BLaER1 treated with 17β-estradiol and CSF1 and Interleukin-3, amounts not matched to agents 10 nM and 100 nM (cell line): ENCODE data around the gene CDC42EP2.

ENCODE experiments used
- H3K27ac ChIP-seq, 11 experiments: shearing (Covaris generic); formaldehyde crosslinking; 2 replicates each; pipeline ENCODE4 v1.8.1; 2022
- H3K27me3 ChIP-seq, 11 experiments: shearing (Covaris generic); formaldehyde crosslinking; 2 replicates each; pipeline ENCODE4 v1.8.1; 2022
- H3K36me3 ChIP-seq, 11 experiments: shearing (Covaris generic); formaldehyde crosslinking; 2 replicates each; pipeline ENCODE4 v1.8.1; 2022
- H3K4me1 ChIP-seq, 10 experiments: shearing (Covaris generic); formaldehyde crosslinking; 2 replicates each; pipeline ENCODE4 v1.8.1; 2022
- H3K4me2 ChIP-seq, 11 experiments: shearing (Covaris generic); formaldehyde crosslinking; 2 replicates each; pipeline ENCODE4 v1.8.1; 2022
- H3K4me3 ChIP-seq, 10 experiments: shearing (Covaris generic); formaldehyde crosslinking; 2 replicates each; pipeline ENCODE4 v1.8.1; 2022
- H3K9ac ChIP-seq, 11 experiments: shearing (Covaris generic); formaldehyde crosslinking; 2 replicates each; pipeline ENCODE4 v1.8.1; 2022
- H3K9me3 ChIP-seq, 11 experiments: shearing (Covaris generic); formaldehyde crosslinking; replicated peaks in 1 of 11; 2 replicates each; pipeline ENCODE4 v1.8.1; 2022
- H4K20me1 ChIP-seq, 11 experiments: shearing (Covaris generic); formaldehyde crosslinking; 2 replicates each; pipeline ENCODE4 v1.8.1; 2022
- Cebpa-rat ChIP-seq, 11 experiments: shearing (Covaris generic); IDR thresholded peaks; 2 replicates each; pipeline ENCODE4 v1.8.1; 2022

CDC42EP2 gene

DNA sequence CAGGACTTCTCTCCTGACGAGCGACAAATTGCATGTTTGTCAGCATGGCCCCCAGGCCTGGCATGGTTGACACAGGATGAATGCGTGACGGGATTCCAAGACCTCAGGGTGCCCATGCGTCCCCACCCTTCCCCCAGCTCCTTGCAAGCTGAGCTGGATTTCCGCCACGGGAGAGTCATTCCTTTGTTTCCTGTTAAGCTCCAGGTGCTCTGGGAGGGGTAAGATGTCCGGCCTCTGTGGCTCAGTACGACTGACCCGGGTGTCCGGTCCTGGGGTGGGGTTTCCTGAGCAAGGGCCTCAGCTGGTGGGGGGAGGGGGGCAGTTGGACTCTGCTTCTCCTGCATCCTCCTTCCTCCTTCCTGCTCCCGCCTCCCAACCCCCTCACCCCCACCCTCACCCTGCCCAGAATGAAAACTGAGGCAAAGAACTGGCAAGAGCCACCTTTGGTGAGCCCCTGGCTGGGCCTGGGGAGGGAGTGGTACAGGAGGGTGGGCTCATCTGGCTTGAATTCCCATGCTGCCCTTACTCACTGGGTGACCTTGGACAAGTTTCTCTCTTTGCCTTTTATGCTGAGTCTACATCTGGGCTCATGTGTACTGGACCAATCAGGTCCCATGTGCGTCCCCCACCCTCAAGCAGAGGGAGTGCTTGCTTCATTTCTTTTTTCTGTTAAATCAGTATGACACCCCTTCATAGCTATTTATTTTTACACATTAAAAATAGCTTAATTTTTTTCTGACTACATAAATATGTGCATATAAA is 2.5 kb downstream of the CDC42EP2 start:
- H3K9me3 ChIP-seq = no peaks in the 10 kb centered on the region
- H3K4me1 ChIP-seq = peaks cover 36 to 71% (median 65%) of the 10 kb centered on the region in 10 experiments
- peak overlapping the region; percentile 90 to 99 (median 96) for H3K4me2 ChIP-seq
- no peaks in the 10 kb centered on the region for H3K27me3 ChIP-seq
- peak overlapping the region; percentile 81 to 97 (median 87) for H3K9ac ChIP-seq
- peaks cover 54 to 75% (median 66%) of the 10 kb centered on the region in 11 experiments for H4K20me1 ChIP-seq
- peak overlapping the region in 4 of 11 experiments; percentile 2 to 94 (median 64); a peak in 4 of 22 replicates for H3K27ac ChIP-seq
- H3K4me3 ChIP-seq = peak overlapping the region in 9 of 10 experiments; percentile 80 to 99 (median 94); a peak in 18 of 20 replicates
- TF ChIP-seq Cebpa-rat (IDR thresholded peaks at IDR 0.05) = no peak
- peaks cover 18 to 60% (median 35%) of the 10 kb centered on the region in 11 experiments for H3K36me3 ChIP-seq

DNA sequence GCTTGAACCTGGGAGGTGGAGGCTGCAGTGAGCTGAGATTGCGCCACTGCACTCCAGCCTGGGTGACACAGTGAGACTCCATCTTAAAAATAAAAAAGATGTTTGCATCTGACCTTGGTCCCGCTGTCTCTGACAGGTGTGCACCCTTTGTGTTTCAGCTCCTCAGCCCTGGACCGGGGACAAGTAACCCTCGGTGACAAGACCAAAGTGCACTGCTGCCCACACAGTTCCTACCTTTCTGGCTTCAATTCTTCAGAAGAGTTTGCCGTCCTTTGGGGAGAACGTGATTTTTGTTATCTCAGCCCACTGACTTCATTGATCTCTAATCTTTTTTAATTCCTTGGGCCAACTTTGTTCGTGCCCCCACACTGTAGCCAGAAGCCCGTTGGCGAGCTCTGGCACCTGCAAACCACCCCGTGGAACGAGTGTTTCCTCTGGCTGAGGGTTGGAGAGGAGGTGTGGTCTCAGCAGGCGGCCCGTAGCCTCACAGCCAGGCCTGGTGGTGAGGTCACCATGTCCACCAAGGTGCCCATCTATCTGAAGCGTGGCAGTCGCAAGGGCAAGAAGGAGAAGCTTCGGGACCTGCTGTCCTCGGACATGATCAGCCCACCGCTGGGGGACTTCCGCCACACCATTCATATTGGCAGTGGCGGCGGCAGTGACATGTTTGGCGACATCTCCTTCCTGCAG is 5.9 kb downstream of the CDC42EP2 start:
- Histone ChIP-seq H3K27me3 (no peaks in the 10 kb centered on the region), H3K4me3 (no peak overlapping the region), H3K27ac (no peak overlapping the region), H4K20me1 (peaks cover 61 to 98% (median 87%) of the 10 kb centered on the region in 11 experiments), H3K4me1 (peaks cover 24 to 48% (median 43%) of the 10 kb centered on the region in 10 experiments), H3K36me3 (peaks cover 20 to 90% (median 53%) of the 10 kb centered on the region in 11 experiments), H3K9ac (0 out of 22 replicates have a peak overlapping the region, but pooled peaks of 2 of the 11 experiments have one; percentile 14 to 23), H3K4me2 (peak overlapping the region in 4 of 11 experiments; percentile 2 to 51 (median 25); a peak in 3 of 22 replicates), H3K9me3 (no peaks in the 10 kb centered on the region)
- TF ChIP-seq Cebpa-rat (IDR thresholded peaks at IDR 0.05) = no peak

DNA sequence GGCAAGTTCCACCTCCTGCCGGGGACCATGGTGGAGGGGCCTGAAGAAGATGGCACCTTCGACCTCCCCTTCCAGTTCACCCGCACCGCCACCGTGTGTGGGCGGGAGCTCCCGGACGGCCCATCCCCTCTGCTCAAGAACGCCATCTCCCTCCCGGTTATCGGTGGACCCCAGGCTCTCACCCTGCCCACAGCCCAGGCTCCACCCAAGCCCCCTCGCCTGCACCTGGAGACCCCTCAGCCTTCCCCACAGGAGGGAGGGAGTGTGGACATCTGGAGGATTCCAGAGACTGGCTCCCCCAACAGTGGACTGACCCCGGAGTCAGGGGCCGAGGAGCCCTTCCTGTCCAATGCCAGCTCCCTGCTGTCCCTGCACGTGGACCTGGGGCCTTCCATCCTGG is 6.4 kb downstream of the CDC42EP2 start:
- Histone ChIP-seq H3K9me3 (no peaks in the 10 kb centered on the region), H3K4me2 (no peak overlapping the region), H3K27me3 (no peaks in the 10 kb centered on the region), H3K4me1 (peaks cover 20 to 46% (median 41%) of the 10 kb centered on the region in 10 experiments), H3K36me3 (peaks cover 20 to 88% (median 53%) of the 10 kb centered on the region in 11 experiments), H3K27ac (no peak overlapping the region), H3K4me3 (no peak overlapping the region), H4K20me1 (peaks cover 58 to 92% (median 81%) of the 10 kb centered on the region in 11 experiments), H3K9ac (peak overlapping the region in 4 of 11 experiments; percentile 10 to 42 (median 26); a peak in 5 of 22 replicates)
- TF ChIP-seq Cebpa-rat (IDR thresholded peaks at IDR 0.05) = no peak

DNA sequence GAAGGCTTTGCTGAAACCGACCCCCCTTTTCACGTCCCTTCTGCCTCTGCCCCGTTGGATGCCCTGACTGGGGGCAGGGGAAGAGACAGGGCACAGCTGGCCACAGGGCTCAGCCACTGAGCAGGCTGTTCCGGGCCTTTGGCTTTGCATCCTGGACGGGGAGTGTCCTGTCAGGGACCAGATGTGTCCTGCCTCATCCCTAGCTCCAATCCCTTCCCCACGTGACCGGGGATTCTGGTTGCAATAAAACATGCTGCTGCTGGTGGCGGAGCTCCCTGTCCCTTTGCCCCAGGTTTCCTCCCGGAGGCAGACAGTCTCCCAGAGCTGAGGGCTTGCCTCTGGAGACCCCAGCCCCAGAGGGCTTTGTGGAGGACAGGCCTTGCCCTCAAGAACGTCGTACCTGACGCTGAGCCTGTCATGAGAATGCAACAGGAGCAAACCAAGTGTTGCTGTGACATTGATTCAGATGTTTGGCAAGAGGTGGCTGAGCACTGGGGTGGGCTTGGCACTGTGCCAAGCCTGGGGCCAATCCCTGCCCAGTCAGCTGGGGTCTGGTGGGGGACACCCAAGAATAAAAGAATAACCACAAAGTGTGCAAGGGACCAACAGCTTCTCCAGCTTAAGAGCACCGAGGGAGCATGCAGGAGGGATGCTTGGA is 7.3 kb downstream of the CDC42EP2 start:
- Histone ChIP-seq H3K9ac (peak overlapping the region in 3 of 11 experiments; percentile 23 to 42 (median 30); a peak in 5 of 22 replicates), H3K4me2 (no peak overlapping the region), H4K20me1 (peaks cover 50 to 84% (median 72%) of the 10 kb centered on the region in 11 experiments), H3K9me3 (no peaks in the 10 kb centered on the region), H3K36me3 (peaks cover 20 to 79% (median 53%) of the 10 kb centered on the region in 11 experiments), H3K4me1 (peaks cover 11 to 38% (median 33%) of the 10 kb centered on the region in 10 experiments; a peak in 19 of 20 replicates), H3K4me3 (no peak overlapping the region), H3K27ac (no peak overlapping the region), H3K27me3 (no peaks in the 10 kb centered on the region)
- no peak for TF ChIP-seq Cebpa-rat (IDR thresholded peaks at IDR 0.05)

DNA sequence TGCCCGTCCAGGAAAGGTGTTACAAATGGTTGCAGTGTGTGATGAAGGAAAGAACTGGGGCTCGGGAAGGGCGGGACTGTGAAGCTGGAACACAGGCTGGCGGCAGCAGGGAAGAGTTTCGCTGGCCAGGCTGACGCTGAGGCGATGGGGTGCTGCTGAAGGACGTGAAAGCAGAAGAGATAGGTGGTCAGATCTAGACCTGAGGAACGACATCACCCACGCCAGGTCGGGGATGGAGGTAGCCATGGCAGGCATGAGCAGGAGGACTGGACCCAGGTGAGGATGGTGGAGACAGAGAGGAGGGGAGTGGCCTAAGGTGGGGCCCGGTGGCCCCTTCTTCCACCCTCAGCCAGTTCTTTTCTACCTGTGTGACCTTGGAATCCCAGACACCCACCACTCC is 9.1 kb downstream of the CDC42EP2 start:
- Histone ChIP-seq H3K27me3 (no peaks in the 10 kb centered on the region), H3K4me2 (no peak overlapping the region), H3K4me3 (no peak overlapping the region), H3K9ac (no peak overlapping the region), H3K36me3 (peaks cover 20 to 64% (median 52%) of the 10 kb centered on the region in 11 experiments), H3K27ac (no peak overlapping the region), H3K9me3 (no peaks in the 10 kb centered on the region), H3K4me1 (peaks cover 9 to 26% (median 20%) of the 10 kb centered on the region in 10 experiments; a peak in 19 of 20 replicates), H4K20me1 (peaks cover 34 to 65% (median 54%) of the 10 kb centered on the region in 11 experiments; a peak in 21 of 22 replicates)
- TF ChIP-seq Cebpa-rat (IDR thresholded peaks at IDR 0.05) = no peak

DNA sequence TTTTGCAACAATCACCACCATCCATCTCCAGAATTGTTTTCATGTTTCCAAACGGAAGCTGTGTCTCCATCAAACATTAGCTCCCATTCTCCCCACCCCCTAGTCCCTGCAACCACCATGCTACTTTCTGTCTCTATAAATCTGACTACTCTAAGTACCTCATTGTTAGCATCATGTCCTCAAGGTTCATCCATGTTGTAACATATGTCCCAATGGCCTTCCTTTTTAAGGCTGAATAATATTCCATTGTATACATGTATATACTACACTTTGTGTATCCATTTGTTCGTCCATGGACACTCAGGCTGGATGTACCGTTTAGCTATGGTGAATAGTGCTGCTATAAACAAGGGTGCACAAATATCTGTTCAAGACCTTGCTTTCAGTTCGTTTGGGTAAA is 10.8 kb downstream of the CDC42EP2 start:
- H4K20me1 ChIP-seq = peaks cover 18 to 49% (median 38%) of the 10 kb centered on the region in 11 experiments; a peak in 21 of 22 replicates
- no peaks in the 10 kb centered on the region for H3K27me3 ChIP-seq
- H3K36me3 ChIP-seq = peaks cover 20 to 47% (median 36%) of the 10 kb centered on the region in 11 experiments
- H3K9ac ChIP-seq = no peak overlapping the region
- no peak overlapping the region for H3K27ac ChIP-seq
- H3K4me2 ChIP-seq = no peak overlapping the region
- H3K4me3 ChIP-seq = no peak overlapping the region
- TF ChIP-seq Cebpa-rat (IDR thresholded peaks at IDR 0.05) = no peak
- no peaks in the 10 kb centered on the region for H3K9me3 ChIP-seq
- peaks cover 11 to 27% (median 18%) of the 10 kb centered on the region in 10 experiments; a peak in 19 of 20 replicates for H3K4me1 ChIP-seq

DNA sequence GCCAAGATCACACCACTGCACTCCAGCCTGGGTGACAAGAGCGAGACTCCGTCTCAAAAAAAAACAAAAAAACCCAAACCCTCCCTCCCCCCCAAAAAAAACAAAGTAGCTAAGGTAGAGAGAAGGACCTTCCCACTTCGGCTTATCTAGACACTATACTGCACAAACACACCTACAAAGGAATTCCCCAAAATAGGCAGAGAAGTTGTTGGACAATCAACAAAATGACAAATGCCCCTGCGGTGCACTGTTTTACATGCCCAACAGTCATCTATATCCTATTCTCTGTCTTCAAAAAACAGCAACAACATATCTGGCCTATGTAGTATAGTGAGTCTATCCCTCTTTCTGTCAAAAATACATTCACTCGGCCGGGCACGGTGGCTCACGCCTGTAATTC is 12.4 kb downstream of the CDC42EP2 start:
- Histone ChIP-seq H3K27ac (no peak overlapping the region), H3K27me3 (no peaks in the 10 kb centered on the region), H4K20me1 (peaks cover 2 to 33% (median 22%) of the 10 kb centered on the region in 11 experiments; a peak in 20 of 22 replicates), H3K36me3 (peaks cover 4 to 31% (median 20%) of the 10 kb centered on the region in 11 experiments; a peak in 21 of 22 replicates), H3K9ac (no peak overlapping the region), H3K9me3 (no peaks in the 10 kb centered on the region), H3K4me2 (no peak overlapping the region), H3K4me1 (peaks cover 7 to 23% (median 15%) of the 10 kb centered on the region in 10 experiments; a peak in 19 of 20 replicates), H3K4me3 (no peak overlapping the region)
- TF ChIP-seq Cebpa-rat (IDR thresholded peaks at IDR 0.05) = no peak

DNA sequence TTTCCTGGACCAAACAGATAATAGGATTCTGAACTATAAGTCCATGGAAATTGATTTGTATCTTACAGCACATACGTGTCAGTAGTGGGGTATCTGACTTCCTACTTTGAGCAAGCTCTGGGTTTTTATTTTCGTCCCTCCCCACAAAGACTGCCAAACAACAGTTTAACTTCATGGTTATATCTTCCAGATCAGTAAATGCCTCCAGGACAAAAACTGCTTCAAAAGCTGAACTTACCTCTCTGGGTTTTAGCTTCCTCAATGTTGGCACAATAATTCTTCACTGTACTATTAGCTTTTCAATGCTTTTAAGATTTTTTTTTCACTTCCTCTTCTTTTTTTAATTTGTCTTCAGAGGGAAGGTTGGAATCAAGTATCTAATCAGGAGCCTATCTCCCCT is 14.8 kb downstream of the CDC42EP2 start:
- no peak for TF ChIP-seq Cebpa-rat (IDR thresholded peaks at IDR 0.05)
- Histone ChIP-seq H3K27me3 (no peaks in the 10 kb centered on the region), H3K36me3 (peaks cover 0 to 7% (median 0%) of the 10 kb centered on the region in 11 experiments; a peak in 2 of 22 replicates), H3K9ac (peak overlapping the region; percentile 21 to 70 (median 59); a peak in 19 of 22 replicates), H3K4me3 (peak overlapping the region in 4 of 10 experiments; percentile 4 to 36 (median 32); a peak in 6 of 20 replicates), H3K9me3 (no peaks in the 10 kb centered on the region), H3K4me1 (peaks cover 7 to 23% (median 15%) of the 10 kb centered on the region in 10 experiments; a peak in 19 of 20 replicates), H4K20me1 (peaks cover 0 to 11% (median 3%) of the 10 kb centered on the region in 11 experiments; a peak in 10 of 22 replicates), H3K27ac (peak overlapping the region in 10 of 11 experiments; percentile 5 to 73 (median 60); a peak in 18 of 22 replicates), H3K4me2 (peak overlapping the region; percentile 38 to 81 (median 59))
